ENCODE data around the gene DCST1.
"Not testable (repeated sequence)": the region's sequence is repeated elsewhere in the genome, so short reads cannot be mapped to it uniquely, and the experiment has no call there.

The DCST1 gene, protein sequence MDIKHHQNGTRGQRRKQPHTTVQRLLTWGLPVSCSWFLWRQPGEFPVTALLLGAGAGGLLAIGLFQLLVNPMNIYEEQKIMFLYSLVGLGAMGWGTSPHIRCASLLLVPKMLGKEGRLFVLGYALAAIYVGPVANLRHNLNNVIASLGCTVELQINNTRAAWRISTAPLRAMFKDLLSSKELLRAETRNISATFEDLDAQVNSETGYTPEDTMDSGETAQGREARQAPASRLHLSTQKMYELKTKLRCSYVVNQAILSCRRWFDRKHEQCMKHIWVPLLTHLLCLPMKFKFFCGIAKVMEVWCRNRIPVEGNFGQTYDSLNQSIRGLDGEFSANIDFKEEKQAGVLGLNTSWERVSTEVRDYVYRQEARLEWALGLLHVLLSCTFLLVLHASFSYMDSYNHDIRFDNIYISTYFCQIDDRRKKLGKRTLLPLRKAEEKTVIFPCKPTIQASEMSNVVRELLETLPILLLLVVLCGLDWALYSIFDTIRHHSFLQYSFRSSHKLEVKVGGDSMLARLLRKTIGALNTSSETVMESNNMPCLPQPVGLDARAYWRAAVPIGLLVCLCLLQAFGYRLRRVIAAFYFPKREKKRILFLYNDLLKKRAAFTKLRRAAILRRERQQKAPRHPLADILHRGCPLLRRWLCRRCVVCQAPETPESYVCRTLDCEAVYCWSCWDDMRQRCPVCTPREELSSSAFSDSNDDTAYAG

DNA sequence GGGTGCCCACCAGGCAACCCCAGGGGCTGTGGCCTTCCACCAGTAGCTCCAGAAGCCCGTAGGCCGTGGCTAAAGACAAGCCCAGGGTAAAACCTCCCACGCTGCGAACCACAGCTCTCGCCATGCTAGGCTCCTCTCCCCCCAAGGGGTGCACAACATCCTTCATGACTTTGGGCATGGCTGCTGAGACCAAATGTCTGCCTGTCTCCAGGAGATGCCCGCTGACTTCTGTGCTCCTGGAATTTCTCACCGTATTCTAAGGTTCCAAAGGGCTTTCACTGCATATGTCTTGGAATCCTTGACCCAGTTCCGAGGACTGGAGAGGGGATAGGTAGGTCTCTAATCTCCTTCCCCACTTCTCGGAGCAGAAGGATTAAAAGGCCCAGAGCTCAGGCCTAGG, at the start of gene DCST1, which contains the start of gene DCST2:
DCST1 (plus strand) TSS at position 301 of the 400 bp plus-strand sequence. CDS start 213 bp downstream, outside the sequence.
DCST2 (minus strand) TSS at position 258 of the 400 bp plus-strand sequence; CDS start at position 178, 80 bp downstream.
- no peak for DNase-seq

DNA sequence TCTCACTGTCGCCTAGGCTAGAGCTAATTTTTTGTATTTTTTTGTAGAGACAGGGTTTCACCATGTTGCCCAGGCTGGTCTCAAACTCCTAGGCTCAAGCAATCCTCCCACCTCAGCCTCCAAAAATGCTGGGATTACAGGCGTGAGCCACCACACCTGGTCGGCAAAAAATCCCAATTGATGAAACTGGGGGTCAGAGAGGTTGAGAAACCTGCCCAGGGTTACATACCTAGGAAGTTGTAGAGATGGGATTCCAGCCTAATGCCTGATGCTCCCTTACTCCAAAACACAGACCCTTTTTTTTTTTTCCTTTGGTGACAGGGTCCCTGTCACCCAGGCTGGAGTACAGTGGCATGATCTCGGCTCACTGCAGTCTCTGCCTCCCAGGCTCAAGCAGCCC, 46.9 kb upstream of the DCST1 start:
- not testable (repeated sequence) for DNase-seq

DNA sequence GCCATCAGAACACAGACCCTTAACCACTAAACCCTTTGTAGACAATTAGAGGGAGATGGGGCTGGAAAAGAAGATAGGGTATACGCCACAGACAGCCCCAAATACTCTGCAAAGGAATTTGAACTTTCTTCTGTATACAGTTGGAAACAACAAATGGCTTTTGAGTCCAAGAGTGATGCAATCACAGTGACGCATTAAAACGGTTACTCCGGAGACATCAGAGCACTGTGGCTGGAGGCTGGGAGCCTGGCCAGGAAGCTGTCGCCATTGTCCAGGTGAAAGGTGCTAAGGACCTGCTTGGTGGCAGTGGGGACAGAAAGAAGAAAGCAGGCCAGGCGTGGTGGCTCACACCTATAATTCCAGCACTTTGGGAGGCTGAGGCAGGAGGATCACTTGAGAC, 46.3 kb upstream of the DCST1 start:
- DNase-seq, result no peak

DNA sequence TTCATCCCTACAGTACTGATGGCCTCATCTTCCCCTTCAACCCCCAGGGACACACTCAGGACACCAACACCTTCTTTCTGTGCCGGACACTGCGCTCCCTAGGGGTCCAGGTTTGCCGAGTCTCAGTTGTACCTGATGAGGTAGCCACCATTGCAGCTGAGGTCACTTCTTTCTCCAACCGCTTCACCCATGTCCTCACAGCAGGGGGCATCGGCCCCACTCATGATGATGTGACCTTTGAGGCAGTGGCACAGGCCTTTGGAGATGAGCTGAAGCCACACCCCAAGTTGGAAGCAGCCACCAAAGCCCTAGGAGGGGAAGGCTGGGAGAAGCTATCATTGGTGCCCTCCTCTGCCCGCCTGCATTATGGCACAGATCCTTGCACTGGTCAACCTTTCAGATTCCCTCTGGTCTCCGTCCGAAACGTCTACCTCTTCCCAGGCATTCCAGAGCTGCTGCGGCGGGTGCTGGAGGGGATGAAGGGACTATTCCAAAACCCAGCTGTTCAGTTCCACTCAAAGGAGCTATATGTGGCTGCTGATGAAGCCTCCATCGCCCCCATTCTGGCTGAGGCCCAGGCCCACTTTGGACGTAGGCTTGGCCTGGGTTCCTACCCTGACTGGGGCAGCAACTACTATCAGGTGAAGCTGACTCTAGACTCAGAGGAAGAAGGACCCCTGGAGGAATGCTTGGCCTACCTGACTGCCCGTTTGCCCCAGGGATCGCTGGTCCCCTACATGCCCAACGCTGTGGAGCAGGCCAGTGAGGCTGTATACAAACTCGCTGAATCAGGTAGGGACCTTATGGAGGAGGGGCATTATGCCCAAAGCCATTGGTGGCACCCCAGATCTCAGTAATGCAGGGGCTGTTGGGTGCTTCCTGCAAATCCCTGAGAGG, 45.3 kb upstream of the DCST1 start:
- no peak for DNase-seq

DNA sequence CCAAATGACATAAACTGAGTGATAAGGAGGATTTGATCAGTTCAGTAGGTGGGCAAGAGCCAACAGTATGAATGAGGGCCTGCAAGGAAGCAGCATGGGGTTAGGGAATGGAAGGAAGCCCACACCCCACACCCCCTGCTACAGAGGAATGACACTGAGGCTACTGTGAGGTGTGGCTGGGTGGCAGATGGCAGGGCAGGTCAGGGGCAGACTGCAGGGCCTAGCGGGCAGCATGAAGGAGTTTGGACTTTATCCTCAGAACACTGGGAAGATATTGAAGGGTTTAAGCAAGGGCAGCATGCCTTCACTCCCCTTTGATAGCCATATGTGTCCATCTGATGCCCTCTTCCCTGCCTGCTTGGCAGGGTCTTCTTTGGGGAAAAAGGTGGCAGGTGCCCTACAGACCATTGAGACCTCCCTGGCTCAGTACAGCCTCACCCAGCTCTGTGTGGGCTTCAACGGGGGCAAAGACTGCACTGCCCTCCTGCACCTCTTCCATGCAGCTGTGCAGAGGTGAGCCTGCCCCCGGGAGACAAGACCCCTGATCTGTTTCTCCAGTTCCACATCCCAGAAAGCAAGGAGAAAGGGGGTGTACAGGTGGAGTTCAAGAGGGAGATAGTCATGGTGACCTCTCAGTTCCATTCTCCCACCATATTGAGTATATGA, 44.3 kb upstream of the DCST1 start:
- DNase-seq, result no peak

DNA sequence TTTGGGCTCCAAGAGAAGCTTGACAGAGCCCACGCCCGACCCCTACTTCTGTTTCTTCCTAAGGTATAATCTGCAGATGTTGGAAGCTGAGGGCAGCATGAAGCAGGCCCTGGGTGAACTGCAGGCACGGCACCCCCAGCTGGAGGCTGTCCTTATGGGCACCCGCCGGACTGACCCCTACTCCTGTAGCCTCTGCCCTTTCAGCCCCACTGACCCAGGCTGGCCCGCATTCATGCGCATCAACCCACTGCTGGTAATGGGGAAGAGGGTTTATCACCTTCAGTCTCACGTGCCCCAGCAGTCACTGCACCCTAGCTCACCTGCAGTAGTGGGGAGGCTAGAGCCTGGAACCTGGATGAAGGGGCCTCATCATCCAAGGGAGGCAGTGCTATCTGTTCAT, 43.3 kb upstream of the DCST1 start:
- DNase-seq, result no peak

DNA sequence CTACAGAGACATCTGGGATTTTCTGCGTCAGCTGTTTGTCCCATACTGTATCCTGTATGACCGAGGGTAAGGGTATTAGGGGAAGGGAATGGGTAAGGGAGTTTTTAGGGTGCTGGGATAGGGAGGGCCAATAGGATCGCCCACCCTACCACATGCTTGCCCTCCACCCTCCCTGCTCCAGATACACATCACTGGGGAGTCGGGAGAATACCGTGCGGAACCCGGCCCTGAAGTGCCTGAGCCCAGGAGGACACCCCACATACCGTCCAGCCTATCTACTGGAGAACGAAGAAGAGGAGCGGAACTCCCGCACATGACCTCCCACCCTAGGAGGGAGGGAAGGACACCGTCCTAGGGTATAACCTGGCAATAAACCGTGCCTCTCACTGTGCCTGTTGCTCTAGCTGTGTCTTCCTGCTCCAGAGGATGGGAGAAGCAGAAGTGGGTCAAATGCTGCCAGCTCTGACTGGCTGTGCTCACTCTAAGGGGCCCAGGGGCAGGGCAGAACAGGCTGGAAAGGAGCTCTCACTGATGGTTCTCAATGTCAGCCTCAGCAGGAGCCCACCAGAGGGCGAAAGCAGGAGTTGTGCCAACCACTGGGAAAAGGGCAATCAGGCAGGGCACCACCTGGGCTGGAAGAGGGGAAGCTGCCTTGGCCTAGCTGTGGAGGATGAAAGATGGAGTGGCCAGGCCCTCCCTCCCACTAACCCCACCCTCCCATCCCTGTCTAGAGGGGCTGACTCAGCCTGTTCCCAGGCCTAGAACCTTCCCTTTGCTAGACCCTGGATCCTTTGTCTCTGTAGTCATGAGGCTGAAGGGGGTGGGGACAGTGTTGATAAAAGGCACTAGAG, 40.7 kb upstream of the DCST1 start:
- DNase-seq, result no peak

DNA sequence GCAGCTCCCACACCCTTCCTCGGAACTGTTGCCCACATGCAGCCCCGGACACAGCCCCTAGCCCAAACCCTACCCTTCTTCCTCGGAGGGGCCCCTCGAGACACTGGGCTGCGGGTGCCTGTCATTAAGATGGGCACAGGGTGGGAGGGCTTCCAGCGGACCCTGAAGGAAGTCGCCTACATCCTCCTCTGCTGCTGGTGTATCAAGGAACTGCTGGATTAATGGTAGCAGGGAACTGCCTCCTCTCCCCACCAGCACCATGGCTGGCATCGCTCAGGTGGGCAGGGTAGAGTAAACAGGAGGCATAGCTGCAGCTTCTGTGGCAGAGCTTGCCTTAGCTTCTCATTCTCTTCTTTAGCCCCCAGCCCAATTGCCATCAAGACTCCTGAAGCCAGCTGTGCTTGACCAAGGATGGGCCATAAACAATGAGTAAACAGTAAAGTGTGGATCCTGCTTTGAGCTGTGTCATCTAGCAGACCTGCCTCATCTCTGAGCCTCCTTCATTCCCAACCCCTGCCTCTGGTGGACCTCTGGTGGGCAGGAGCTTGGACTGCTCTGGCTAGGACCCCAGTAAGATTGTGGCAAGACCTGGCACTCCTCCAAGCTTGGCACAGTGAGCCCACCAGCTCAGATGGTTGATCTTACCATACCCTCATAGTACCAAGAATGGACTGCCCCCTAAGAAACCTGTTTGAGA, 39.9 kb upstream of the DCST1 start, which contains the start of gene LENEP:
LENEP (plus strand) TSS at position 15 of the 697 bp plus-strand sequence; CDS start at position 37, 22 bp downstream.
- DNase-seq, result no peak

DNA sequence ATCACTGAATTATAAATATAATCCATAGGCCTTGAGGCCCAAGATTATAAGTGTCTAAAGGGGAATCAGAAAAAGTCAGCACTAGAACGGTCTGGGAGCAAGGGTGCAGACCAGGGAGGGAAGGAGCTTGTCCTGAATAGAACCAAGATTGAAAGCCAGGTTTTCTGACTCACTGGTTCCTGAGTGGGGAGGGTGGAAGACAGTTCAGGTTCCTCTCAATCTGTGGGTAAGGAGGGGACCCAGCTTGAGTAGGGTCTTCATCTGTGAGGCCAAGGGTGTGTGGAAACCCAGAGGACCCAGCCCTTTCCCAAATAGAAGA, 39.4 kb upstream of the DCST1 start:
- no peak for DNase-seq

DNA sequence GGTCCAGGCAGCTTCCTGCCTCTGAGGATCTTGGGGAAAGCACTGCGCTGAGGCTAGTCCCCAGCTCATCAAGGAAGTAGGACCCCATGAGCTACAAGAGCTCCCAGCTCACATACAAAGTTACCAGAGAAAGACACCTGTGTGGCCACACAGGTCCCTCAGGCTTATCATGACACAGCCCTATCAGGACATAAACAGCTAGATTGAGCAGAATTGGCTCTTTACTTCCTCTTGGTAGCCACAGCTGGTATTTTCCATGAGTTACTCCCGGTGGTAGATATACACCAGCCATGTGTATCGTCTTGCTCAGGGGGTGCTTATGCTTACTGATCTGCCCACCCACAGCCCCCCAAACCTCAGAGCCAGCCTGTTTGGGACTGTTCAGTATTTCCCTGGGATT, 39.0 kb upstream of the DCST1 start:
- no peak for DNase-seq

DNA sequence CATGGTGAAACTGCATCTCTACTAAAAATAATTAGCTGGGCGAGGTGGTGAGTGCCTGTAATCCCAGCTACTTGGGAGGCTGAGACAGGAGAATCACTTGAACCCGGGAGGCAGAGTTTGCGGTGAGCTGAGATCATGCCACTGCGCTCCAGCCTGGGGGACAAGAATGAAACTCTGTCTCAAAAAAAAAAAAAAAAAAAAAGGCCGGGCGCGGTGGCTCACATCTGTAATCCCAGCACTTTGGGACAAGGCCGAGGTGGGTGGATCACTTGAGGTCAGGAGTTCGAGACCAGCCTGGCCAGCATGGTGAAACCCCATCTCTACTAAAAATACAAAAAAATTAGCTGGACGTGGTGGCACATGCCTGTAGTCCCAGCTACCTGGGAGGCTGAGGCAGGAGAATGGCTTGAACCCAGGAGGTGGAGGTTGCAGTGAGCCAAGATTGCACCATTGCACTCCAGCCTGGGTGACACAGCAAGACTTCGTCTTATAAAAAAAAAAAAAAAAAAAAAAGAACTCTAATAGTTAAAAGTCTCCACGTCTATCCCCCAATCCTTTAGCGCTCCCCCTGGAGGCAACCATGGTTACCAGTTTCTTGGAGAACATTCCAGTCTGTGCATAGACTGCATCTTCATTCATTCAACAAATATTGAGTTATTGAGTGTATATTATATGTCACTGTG, 38.2 kb upstream of the DCST1 start:
- DNase-seq, result not testable (repeated sequence)

DNA sequence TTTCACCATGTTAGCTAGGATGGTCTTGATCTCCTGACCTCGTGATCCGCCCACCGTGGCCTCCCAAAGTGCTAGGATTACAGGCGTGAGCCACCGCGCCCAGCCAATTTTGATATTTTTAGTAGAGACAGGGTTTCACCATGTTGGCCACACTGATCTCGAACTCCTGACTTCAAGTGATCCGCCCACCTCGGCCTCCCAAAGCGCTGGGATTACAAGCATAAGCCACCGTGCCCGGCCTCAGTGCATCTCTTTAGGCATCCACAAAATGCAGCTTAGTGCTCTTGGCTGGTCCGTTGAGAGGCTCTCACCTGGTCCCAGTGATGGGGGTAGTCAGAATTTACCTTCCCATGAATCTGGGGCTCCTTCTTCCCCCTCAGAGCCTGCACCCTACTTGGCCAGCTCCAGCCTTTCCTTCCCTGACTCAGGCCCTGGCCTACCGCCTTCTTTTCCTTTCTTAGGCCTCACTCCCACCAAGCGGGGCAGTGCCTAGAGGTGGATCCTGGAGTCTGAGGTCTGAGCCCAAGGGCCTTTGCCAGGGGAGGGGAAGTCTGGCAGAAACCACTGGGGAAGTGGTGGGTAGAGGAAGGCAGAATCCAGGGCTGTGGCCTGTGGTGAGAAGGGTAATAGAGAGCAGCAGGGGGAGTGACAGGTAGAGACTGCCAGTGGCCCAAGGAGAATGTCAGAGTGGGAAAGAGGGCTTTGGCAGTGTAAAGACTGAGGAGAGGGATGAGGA, 36.5 kb upstream of the DCST1 start:
- DNase-seq, result no peak

DNA sequence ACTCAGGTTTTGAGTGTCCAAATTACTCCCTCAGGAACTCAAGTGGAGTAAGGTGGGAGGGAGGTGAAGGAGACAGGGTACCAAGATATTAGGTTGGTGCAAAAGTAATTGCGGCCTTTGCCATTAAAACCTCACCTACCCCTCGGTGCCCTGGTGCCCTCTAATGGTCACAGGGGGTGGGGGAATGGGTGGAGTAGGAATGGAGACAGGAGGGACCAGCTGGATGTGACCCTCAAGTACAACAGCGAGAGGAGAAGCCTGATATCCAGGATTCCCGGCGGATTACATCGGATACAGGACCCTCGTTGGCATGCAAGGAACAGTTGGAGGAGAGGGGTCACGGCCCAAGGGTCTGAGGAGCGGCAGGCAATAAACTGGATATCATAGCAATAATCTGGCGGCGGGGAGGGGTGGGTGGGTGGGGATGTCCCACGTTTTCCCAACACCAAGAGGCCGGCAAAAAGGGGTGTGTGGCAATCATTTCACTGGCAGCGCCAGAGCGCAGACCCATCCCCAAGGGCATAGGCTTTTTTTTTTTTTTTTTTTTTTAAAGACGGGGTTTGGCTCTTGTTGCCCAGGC, 35.3 kb upstream of the DCST1 start:
- no peak for DNase-seq

DNA sequence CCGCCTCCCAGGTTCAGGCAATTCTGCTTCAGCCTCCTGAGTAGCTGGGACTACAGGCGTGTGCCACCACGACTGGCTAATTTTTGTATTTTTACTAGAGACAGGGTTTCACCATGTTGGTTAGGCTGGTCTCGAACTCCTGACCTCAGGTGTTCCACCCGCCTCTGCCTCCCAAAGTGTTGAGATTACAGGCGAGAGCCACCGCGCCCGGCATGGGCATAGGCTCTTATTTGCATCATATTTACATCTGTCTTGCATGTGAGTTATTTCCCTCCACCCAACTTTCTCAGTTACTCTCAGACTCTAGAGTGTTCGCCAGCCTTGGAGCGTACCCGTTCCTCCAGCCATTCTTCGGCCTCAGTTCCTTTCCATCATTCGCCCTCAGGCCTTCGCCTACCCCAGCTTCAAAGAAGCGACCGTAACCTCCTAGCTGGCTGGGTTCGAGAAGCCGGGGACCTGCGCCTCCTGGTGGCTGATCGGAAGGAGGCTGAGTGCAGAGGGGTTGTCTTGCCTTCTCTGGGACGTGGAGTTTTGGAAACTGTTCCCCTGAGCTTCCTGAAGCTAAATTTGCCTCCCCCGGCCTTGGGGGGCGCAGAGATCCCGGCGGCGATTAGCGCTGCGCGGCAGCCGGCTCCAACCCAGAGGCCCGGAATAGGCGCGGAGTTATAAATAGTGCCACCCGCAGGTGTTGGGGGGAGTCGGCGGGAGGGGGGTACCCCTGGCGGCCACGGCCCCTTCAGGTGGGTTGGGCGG, 34.6 kb upstream of the DCST1 start:
- peak; percentile 71 for DNase-seq

DNA sequence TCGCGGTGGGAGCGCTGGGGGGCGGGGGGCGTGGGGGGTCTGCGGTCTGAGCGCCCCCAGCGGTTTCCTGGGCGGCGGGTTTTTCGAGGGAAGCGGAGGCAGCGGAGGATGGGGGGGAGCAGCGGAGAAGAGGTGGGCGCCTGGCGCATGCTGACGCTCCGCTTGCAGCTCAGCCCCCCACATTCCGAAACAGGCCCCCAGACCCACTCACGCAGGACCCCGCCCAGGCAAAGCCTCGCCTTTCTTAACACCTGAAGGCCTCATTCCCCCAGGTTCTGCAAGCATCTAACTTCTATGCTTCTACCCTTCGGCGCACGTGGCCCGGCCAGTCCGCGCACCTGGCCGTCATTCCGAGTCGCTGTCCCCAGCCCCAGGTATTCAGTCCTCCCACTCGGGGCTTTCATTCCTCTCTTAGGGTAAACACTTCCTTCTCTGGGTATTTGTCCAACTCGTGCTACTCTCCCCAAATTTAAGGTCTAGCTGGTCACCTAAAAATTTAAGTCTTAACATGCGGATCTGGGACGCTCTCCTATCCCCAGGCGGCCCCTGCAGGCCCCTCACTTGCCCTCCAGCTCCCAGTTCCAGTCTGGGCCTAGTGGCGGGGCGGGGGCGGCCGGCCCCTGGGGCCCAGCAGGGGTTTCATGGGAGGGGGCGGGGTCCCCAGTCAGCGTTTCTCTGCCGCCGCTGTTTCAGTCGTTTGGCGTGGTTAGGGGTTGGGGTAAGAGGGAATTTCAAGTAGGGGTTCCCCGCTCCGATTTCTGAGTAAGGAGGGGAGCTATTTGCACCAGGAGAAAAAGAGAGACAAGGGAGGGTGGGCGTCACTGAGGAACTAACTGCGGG, 33.8 kb upstream of the DCST1 start:
- DNase-seq, result peak; percentile 61

DNA sequence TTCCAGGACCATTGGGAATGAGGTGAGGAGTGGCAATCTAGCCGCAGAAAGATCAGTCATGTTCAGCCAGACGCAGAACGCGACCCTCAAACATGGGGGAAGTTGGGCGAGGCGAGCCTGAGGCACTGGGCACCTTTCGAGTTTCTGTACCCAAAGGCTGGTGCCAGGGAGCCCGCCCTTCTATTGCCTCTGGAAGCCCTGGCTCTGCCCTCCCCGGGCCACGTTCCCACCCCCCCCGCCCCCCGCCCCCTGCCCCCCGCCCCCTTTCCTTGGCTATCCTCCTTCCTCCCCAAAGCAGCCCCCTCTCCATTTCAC, 33.3 kb upstream of the DCST1 start:
- no peak for DNase-seq

DNA sequence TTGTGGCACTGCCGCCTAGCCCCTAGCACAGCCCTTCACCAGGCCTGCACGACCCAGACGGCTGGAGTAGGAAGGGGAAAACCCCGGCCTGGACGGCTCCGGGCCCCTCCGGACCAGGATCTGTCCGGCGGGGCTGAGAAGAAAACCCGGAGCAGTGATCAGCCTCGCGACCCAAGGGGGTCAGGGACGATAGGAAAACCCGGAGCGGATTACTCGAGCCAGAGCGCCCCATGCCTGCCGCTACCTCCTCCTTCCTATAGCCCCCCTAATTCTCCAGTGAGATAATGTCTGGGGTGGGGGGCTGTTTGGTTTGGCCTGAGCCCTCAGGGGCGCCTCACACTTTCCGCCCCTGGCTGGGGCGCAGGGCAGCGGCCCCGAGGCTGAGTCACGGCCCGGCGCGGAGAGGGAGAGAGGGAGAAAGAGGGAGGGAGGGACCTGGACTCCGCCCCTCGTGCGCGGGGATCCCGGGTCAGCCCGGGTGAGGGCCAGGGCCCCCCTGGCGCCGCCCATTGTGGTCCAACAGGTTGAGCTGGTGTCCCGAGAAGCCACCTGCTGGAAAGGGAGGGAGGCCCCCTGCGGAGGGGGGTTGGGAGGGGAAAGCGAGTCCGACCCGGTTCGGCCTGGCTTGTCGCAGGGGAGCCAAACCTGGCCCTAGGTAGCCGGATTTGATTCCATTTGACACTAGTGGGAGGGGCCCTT, 32.7 kb upstream of the DCST1 start:
- peak; percentile 75 for DNase-seq
